ENCODE data around the gene CORO2B.

Gene CORO2B

GRCh38 chr15:68616397-68616796, 37.6 kb downstream of the CORO2B start:
- no peak for ATAC-seq
- TF ChIP-seq BACH2 (CRISPR knock-in tag; IDR thresholded peaks at IDR 0.05; ENCODE audit: borderline replicate concordance), result no peak
- no peak for TF ChIP-seq TSHZ2 (CRISPR knock-in tag; IDR thresholded peaks at IDR 0.05)

GRCh38 chr15:68617001-68617400, 38.2 kb downstream of the CORO2B start:
- ATAC-seq, result no peak
- TF ChIP-seq ZFP30 (CRISPR knock-in tag; IDR thresholded peaks at IDR 0.05) (no peak), POU6F1 (CRISPR knock-in tag; IDR thresholded peaks at IDR 0.05; ENCODE audit: borderline replicate concordance, low read depth) (no peak), ZC3H10 (CRISPR knock-in tag; IDR thresholded peaks at IDR 0.05) (no peak), CREB5 (CRISPR knock-in tag; IDR thresholded peaks at IDR 0.05; ENCODE audit: low read depth) (no peak), ESRRG (CRISPR knock-in tag; IDR thresholded peaks at IDR 0.05) (no peak), PATZ1 (CRISPR knock-in tag; IDR thresholded peaks at IDR 0.05; ENCODE audit: borderline replicate concordance) (no peak), ISL1 (CRISPR knock-in tag; IDR thresholded peaks at IDR 0.05) (no peak), ZNF70 (CRISPR knock-in tag; IDR thresholded peaks at IDR 0.05) (no peak), PPARA (CRISPR knock-in tag; IDR thresholded peaks at IDR 0.05; ENCODE audit: borderline replicate concordance) (no peak), BACH2 (CRISPR knock-in tag; IDR thresholded peaks at IDR 0.05; ENCODE audit: borderline replicate concordance) (no peak), RARB (CRISPR knock-in tag; IDR thresholded peaks at IDR 0.05) (no peak), OSR1 (CRISPR knock-in tag; IDR thresholded peaks at IDR 0.05) (no peak), ZFP3 (CRISPR knock-in tag; IDR thresholded peaks at IDR 0.05) (no peak), ZNF8 (CRISPR knock-in tag; IDR thresholded peaks at IDR 0.05) (no peak), CSRNP3 (CRISPR knock-in tag; IDR thresholded peaks at IDR 0.05) (no peak), SNAI2 (CRISPR knock-in tag; IDR thresholded peaks at IDR 0.05) (no peak), CSDC2 (CRISPR knock-in tag; IDR thresholded peaks at IDR 0.05) (no peak), ARNTL (CRISPR knock-in tag; IDR thresholded peaks at IDR 0.05; ENCODE audit: borderline replicate concordance, low read depth) (no peak), GLIS3 (CRISPR knock-in tag; IDR thresholded peaks at IDR 0.05) (no peak), ZNF565 (CRISPR knock-in tag; conservative IDR thresholded peaks at IDR 0.05; ENCODE audit: low read depth) (no peak)

GRCh38 chr15:68617777-68618176, 39.0 kb downstream of the CORO2B start:
- no peak for ATAC-seq
- TF ChIP-seq ESRRG (CRISPR knock-in tag; IDR thresholded peaks at IDR 0.05) (no peak), TOX (CRISPR knock-in tag; IDR thresholded peaks at IDR 0.05; ENCODE audit: borderline replicate concordance) (no peak), CSDC2 (CRISPR knock-in tag; IDR thresholded peaks at IDR 0.05) (no peak), ARNTL (CRISPR knock-in tag; IDR thresholded peaks at IDR 0.05; ENCODE audit: borderline replicate concordance, low read depth) (no peak), PATZ1 (CRISPR knock-in tag; IDR thresholded peaks at IDR 0.05; ENCODE audit: borderline replicate concordance) (no peak), CREB5 (CRISPR knock-in tag; IDR thresholded peaks at IDR 0.05; ENCODE audit: low read depth) (no peak), SNAI2 (CRISPR knock-in tag; IDR thresholded peaks at IDR 0.05) (no peak), CSRNP3 (CRISPR knock-in tag; IDR thresholded peaks at IDR 0.05) (no peak), TCF4 (CRISPR knock-in tag; IDR thresholded peaks at IDR 0.05; ENCODE audit: borderline replicate concordance) (no peak)

Measured in SK-N-SH treated with all-trans-retinoic acid at 6 μM for 48 hours (cell line).